Liver (tissue), 9 donors: ENCODE results near the gene C3orf52. TPM values are rescaled to one million over a fixed set of nuclear protein-coding genes. Genes with fewer than 3 reads are reported as not detected.

Source experiments
- DNase-seq: peaks from one replicate; pipeline ENCODE4 v3.0.0-alpha.2; 2017; ENCODE audit warnings: low spot score
- H3K27ac ChIP-seq, 2 donors: one replicate each; pipeline ENCODE4 v1.7.0; 2013; ENCODE audit warnings: inconsistent platforms in 2 of 2, low read length in 2 of 2, control low read depth in 1 of 2, low read depth in 1 of 2, mild to moderate bottlenecking in 1 of 2
- H3K27me3 ChIP-seq, 4 donors: one replicate each; pipeline versions ENCODE4 v1.6.1 to v1.7.0; 2013; ENCODE audit warnings: low read length in 3 of 4, inconsistent platforms in 1 of 4, mild to moderate bottlenecking in 1 of 4, moderate library complexity in 1 of 4; ENCODE audit not compliant: control insufficient read depth in 4 of 4, insufficient read depth in 4 of 4
- H3K36me3 ChIP-seq, 4 donors: one replicate each; pipeline versions ENCODE4 v1.6.1 to v1.7.0; 2013; ENCODE audit warnings: low read length in 3 of 4, mild to moderate bottlenecking in 3 of 4, low read depth in 1 of 4, moderate library complexity in 1 of 4; ENCODE audit not compliant: control insufficient read depth in 4 of 4, insufficient read depth in 3 of 4
- H3K4me1 ChIP-seq, 4 donors: one replicate each; pipeline versions ENCODE4 v1.6.1 to v1.7.0; 2013; ENCODE audit warnings: low read length in 3 of 4, mild to moderate bottlenecking in 3 of 4, moderate library complexity in 1 of 4; ENCODE audit not compliant: control insufficient read depth in 4 of 4, insufficient read depth in 4 of 4
- H3K4me3 ChIP-seq, 3 donors: one replicate each; pipeline versions ENCODE4 v1.6.1 to v1.7.0; 2013; ENCODE audit warnings: low read length in 3 of 3, control low read depth in 1 of 3, low read depth in 1 of 3, mild to moderate bottlenecking in 1 of 3
- H3K9ac ChIP-seq, 2 donors: one replicate each; pipeline ENCODE4 v1.7.0; 2013; ENCODE audit warnings: low read length in 2 of 2, mild to moderate bottlenecking in 2 of 2, moderate library complexity in 2 of 2, control low read depth in 1 of 2, low read depth in 1 of 2
- H3K9me3 ChIP-seq, 4 donors: one replicate each; pipeline versions ENCODE4 v1.6.1 to v1.7.0; 2013; ENCODE audit warnings: low read length in 3 of 4; ENCODE audit not compliant: control insufficient read depth in 4 of 4
- EGR1 ChIP-seq, 2 donors: IDR thresholded peaks; 2 replicates each; pipeline ENCODE4 v1.6.1; 2016 to 2018; ENCODE audit warnings: antibody characterized with exemption in 2 of 2, low read depth in 2 of 2
- FOXA1 ChIP-seq: IDR thresholded peaks from 2 replicates; pipeline ENCODE4 v1.6.1; 2016; ENCODE audit warnings: antibody characterized with exemption
- GABPA ChIP-seq, 2 donors: IDR thresholded peaks in 1 of 2; conservative IDR thresholded peaks in 1 of 2; 2 replicates each; pipeline ENCODE4 v1.6.1; 2016; ENCODE audit warnings: antibody characterized with exemption in 2 of 2, mild to moderate bottlenecking in 1 of 2, moderate library complexity in 1 of 2
- HNF4G ChIP-seq: IDR thresholded peaks from 2 replicates; pipeline ENCODE4 v1.6.1; 2016; ENCODE audit warnings: antibody characterized with exemption
- JUND ChIP-seq, 2 donors: IDR thresholded peaks; 2 replicates each; pipeline ENCODE4 v1.6.1; 2016; ENCODE audit warnings: antibody characterized with exemption in 2 of 2
- NR2F2 ChIP-seq: IDR thresholded peaks from 2 replicates; pipeline ENCODE4 v1.6.1; 2016; ENCODE audit warnings: antibody characterized with exemption
- RAD21 ChIP-seq, 2 donors: IDR thresholded peaks; 2 replicates each; pipeline ENCODE4 v1.6.1; 2016; ENCODE audit warnings: antibody characterized with exemption in 2 of 2, mild to moderate bottlenecking in 2 of 2
- RXRA ChIP-seq, 2 donors: IDR thresholded peaks; 2 replicates each; pipeline ENCODE4 v1.6.1; 2017 to 2018; ENCODE audit warnings: antibody characterized with exemption in 2 of 2, mild to moderate bottlenecking in 1 of 2
- SP1 ChIP-seq: IDR thresholded peaks from 2 replicates; pipeline ENCODE4 v1.6.1; 2018; ENCODE audit warnings: antibody characterized with exemption, mild to moderate bottlenecking
- TAF1 ChIP-seq: conservative IDR thresholded peaks from 2 replicates; pipeline ENCODE4 v1.6.1; 2016; ENCODE audit warnings: antibody characterized with exemption, mild to moderate bottlenecking
- YY1 ChIP-seq: IDR thresholded peaks from 2 replicates; pipeline ENCODE4 v1.6.1; 2016; ENCODE audit warnings: antibody characterized with exemption, mild to moderate bottlenecking
- WGBS: extraction: QIAGEN DNeasy Blood & Tissue Kit; methylation state at CpG from one replicate; pipeline ENCODE4 v1.1.7; 2013; 5-methylcytosine and 5-hydroxymethylcytosine counted together
- polyA plus RNA-seq, 2 donors: library from polyadenylated mRNA; stranded (reverse) in 1 of 2; unstranded in 1 of 2; fragments of 200-250 nt in 1 of 2; fragments of >200 nt in 1 of 2; fragmentation: Nextera tagmentation in 1 of 2; extraction: Ambion mirVana in 1 of 2; gene quantifications; one replicate each; pipeline versions ENCODE4 v1.2.1 to v1.2.3, GENCODE V29; 2013 to 2015
- total RNA-seq, 2 donors: library from RNA; depleted of rRNA; stranded (reverse); fragments of >200 nt; gene quantifications; one replicate each; pipeline ENCODE4 v1.2.3, GENCODE V29; 2014
- TF ChIP-seq, protein P1 (sequence below): IDR thresholded peaks from 2 replicates; pipeline ENCODE4 v1.6.1; 2016; ENCODE audit warnings: antibody characterized with exemption
- TF ChIP-seq, protein P2 (sequence below): IDR thresholded peaks from 2 replicates; pipeline ENCODE4 v1.6.1; 2016; ENCODE audit warnings: antibody characterized with exemption
- TF ChIP-seq, protein P3 (sequence below): IDR thresholded peaks from 2 replicates; pipeline ENCODE4 v1.6.1; 2016; ENCODE audit warnings: antibody characterized with exemption, mild to moderate bottlenecking
- TF ChIP-seq, protein P4 (sequence below): IDR thresholded peaks from 2 replicates; pipeline ENCODE4 v1.6.1; 2016; ENCODE audit warnings: antibody characterized with exemption
- donor health status: healthy.
- donor health status: healthy.
- donor health status: healthy.
- donor health status: healthy.
- donor health status: healthy.

Gene C3orf52
- total and polyA plus RNA-seq, 4 donors: 0.10 to 1.8 (median 0.47) TPM; not detected in 1

DNA sequence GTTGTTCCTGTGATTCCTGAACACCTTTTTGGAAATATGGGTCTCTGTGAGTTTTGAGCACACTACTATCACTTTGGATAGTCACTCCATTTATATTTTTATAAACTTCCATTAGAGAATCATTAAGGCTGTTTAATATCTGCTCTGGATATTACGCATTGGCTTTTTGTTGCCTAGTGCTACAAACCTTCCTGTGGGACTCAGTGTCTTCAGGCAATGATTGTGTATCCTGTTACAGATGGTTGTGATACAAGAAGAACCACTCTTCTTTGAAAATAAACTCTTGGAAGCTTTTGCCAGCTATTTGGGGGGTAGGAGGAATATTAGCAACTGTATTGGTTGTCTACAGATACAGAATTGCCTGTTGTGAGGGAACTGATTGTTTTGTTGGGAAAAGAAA lies 31.2 kb downstream of the C3orf52 start:
- no peaks in the 10 kb centered on the region for H3K9me3 ChIP-seq
- H3K36me3 ChIP-seq: no peaks in the 10 kb centered on the region
- H3K9ac ChIP-seq: no peak overlapping the region
- H3K4me3 ChIP-seq: no peak overlapping the region
- H3K27me3 ChIP-seq: peaks cover 0 to 5% (median 2%) of the 10 kb centered on the region in 4 donors
- no peak overlapping the region for H3K27ac ChIP-seq
- 99% methylated on average over 1 of the region's 1 CpG for WGBS
- peaks cover 0 to 8% (median 0%) of the 10 kb centered on the region in 4 donors for H3K4me1 ChIP-seq
- TF ChIP-seq, protein P1, sequence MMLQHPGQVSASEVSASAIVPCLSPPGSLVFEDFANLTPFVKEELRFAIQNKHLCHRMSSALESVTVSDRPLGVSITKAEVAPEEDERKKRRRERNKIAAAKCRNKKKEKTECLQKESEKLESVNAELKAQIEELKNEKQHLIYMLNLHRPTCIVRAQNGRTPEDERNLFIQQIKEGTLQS: no peak
- TF ChIP-seq FOXA1: no peak
- TF ChIP-seq, protein P2, sequence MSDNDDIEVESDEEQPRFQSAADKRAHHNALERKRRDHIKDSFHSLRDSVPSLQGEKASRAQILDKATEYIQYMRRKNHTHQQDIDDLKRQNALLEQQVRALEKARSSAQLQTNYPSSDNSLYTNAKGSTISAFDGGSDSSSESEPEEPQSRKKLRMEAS: no peak
- TF ChIP-seq TAF1: no peak
- TF ChIP-seq SP1: no peak
- no peak for TF ChIP-seq NR2F2
- no peak for TF ChIP-seq RXRA (IDR thresholded peaks at IDR 0.05)
- TF ChIP-seq, protein P3, sequence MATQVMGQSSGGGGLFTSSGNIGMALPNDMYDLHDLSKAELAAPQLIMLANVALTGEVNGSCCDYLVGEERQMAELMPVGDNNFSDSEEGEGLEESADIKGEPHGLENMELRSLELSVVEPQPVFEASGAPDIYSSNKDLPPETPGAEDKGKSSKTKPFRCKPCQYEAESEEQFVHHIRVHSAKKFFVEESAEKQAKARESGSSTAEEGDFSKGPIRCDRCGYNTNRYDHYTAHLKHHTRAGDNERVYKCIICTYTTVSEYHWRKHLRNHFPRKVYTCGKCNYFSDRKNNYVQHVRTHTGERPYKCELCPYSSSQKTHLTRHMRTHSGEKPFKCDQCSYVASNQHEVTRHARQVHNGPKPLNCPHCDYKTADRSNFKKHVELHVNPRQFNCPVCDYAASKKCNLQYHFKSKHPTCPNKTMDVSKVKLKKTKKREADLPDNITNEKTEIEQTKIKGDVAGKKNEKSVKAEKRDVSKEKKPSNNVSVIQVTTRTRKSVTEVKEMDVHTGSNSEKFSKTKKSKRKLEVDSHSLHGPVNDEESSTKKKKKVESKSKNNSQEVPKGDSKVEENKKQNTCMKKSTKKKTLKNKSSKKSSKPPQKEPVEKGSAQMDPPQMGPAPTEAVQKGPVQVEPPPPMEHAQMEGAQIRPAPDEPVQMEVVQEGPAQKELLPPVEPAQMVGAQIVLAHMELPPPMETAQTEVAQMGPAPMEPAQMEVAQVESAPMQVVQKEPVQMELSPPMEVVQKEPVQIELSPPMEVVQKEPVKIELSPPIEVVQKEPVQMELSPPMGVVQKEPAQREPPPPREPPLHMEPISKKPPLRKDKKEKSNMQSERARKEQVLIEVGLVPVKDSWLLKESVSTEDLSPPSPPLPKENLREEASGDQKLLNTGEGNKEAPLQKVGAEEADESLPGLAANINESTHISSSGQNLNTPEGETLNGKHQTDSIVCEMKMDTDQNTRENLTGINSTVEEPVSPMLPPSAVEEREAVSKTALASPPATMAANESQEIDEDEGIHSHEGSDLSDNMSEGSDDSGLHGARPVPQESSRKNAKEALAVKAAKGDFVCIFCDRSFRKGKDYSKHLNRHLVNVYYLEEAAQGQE: no peak
- no peak for TF ChIP-seq GABPA (IDR thresholded peaks at IDR 0.05 in 1 of 2, conservative IDR thresholded peaks at IDR 0.05 in 1 of 2)
- TF ChIP-seq EGR1 (IDR thresholded peaks at IDR 0.05; ENCODE audit: low read depth in 2 of 2): no peak
- no peak for DNase-seq

DNA sequence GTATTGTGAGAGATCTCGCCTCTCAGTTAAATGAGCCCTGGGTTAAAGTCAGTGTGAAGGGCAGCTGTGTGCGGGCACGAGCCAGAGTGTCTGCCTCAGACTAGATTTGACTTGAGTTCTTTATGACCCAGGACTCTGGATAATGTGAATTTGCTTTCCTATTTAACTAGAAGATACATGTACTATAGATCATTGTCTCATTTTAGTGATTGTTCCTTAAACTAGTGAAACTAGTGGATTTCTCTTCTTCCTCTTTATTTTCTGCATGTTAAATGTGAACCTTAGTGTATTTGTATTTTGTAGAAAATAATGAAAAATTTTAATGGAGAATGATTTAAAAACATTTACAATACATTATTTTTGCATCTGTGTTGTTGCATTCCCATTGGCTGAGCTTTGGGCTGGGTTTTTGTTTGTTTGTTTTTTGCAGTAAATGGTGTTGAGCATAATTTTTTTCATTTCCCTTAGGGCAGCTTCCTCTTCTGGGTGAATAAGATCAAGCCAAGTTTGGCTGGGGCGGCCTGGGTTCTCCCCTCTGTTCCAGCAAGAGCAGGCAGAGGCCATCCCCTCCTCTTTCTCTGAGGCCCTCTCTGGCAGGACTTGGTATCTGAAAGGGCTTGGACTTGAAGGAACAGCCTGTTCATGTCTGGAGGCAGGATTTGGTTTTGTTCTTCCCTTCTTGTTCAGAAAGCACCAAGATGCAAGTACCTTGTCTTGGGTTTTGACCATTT lies 31.8 kb downstream of the C3orf52 start:
- TF ChIP-seq, protein P1: no peak
- TF ChIP-seq HNF4G (no peak), GABPA (IDR thresholded peaks at IDR 0.05 in 1 of 2, conservative IDR thresholded peaks at IDR 0.05 in 1 of 2) (no peak), YY1 (no peak), RXRA (IDR thresholded peaks at IDR 0.05) (no peak), TAF1 (no peak), EGR1 (IDR thresholded peaks at IDR 0.05; ENCODE audit: low read depth in 2 of 2) (no peak), RAD21 (IDR thresholded peaks at IDR 0.05) (no peak), JUND (IDR thresholded peaks at IDR 0.05) (no peak), FOXA1 (no peak), SP1 (no peak)
- TF ChIP-seq, protein P3: no peak
- TF ChIP-seq, protein P4, sequence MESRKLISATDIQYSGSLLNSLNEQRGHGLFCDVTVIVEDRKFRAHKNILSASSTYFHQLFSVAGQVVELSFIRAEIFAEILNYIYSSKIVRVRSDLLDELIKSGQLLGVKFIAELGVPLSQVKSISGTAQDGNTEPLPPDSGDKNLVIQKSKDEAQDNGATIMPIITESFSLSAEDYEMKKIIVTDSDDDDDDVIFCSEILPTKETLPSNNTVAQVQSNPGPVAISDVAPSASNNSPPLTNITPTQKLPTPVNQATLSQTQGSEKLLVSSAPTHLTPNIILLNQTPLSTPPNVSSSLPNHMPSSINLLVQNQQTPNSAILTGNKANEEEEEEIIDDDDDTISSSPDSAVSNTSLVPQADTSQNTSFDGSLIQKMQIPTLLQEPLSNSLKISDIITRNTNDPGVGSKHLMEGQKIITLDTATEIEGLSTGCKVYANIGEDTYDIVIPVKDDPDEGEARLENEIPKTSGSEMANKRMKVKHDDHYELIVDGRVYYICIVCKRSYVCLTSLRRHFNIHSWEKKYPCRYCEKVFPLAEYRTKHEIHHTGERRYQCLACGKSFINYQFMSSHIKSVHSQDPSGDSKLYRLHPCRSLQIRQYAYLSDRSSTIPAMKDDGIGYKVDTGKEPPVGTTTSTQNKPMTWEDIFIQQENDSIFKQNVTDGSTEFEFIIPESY: no peak
- TF ChIP-seq, protein P2: no peak
- Histone ChIP-seq H3K27ac (no peak overlapping the region), H3K4me1 (peaks cover 0 to 8% (median 0%) of the 10 kb centered on the region in 4 donors), H3K36me3 (no peaks in the 10 kb centered on the region), H3K4me3 (no peak overlapping the region), H3K9ac (no peak overlapping the region), H3K9me3 (no peaks in the 10 kb centered on the region), H3K27me3 (peaks cover 0 to 5% (median 2%) of the 10 kb centered on the region in 4 donors)
- DNase-seq: no peak
- WGBS: 90% methylated on average over 4 of the region's 4 CpGs
